OCI-LY7 (cell line): ENCODE results near the gene ARHGAP26.

Experiments
- EZH2phosphoT487 ChIP-seq: fragments of 200-600 bp; sonication (generic); IDR thresholded peaks from 2 replicates; pipeline ENCODE4 v1.6.1; 2018; ENCODE audit warnings: low read depth, borderline replicate concordance, mild to moderate bottlenecking, mixed run types, antibody characterized with exemption, low read length, moderate library complexity, mixed read lengths
- TF ChIP-seq, protein P1 (sequence below): fragments of 200-600 bp; sonication (generic); conservative IDR thresholded peaks from 2 replicates; pipeline ENCODE4 v1.5.1; 2014; ENCODE audit warnings: mild to moderate bottlenecking, antibody characterized with exemption, low read length, moderate library complexity, mixed read lengths

DNA sequence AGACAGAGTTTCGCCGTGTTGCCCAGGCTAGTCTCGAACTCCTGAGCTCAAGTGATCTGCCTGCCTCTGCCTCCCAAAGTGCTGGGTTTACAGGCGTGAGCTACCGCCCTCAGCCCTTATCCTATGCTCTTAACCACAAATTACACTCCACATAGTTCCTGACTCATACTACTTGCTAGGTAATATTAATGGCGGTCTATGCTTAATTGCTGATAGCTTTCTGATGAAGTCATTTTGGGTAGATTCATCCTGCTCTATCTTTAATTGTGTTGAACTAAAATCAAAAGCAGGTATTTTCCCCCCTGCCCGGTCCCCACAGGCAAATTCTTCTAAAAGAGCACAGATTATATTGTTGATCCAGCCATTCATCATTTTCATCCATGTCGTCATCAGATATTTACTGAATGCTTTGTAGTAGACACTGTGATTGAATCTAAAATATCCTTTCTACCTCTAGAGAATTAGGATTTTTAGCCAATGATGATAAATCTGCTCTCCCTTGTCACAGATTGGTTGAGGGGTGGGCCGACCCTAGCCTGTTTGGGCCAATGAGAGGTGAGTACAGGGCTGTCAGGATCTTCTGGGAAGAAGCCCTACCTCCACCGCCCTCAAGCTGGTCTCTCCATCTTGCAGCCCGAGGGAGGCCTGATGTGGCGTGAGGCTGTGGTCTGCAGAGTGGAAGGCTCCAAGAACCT is 488.5 kb downstream of the ARHGAP26 start:
- TF ChIP-seq, protein P1, sequence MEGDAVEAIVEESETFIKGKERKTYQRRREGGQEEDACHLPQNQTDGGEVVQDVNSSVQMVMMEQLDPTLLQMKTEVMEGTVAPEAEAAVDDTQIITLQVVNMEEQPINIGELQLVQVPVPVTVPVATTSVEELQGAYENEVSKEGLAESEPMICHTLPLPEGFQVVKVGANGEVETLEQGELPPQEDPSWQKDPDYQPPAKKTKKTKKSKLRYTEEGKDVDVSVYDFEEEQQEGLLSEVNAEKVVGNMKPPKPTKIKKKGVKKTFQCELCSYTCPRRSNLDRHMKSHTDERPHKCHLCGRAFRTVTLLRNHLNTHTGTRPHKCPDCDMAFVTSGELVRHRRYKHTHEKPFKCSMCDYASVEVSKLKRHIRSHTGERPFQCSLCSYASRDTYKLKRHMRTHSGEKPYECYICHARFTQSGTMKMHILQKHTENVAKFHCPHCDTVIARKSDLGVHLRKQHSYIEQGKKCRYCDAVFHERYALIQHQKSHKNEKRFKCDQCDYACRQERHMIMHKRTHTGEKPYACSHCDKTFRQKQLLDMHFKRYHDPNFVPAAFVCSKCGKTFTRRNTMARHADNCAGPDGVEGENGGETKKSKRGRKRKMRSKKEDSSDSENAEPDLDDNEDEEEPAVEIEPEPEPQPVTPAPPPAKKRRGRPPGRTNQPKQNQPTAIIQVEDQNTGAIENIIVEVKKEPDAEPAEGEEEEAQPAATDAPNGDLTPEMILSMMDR = no peak
- TF ChIP-seq EZH2phosphoT487 = no peak
